Right kidney (tissue), 1 donor: ENCODE measurements around the gene ZNF609.
"Not testable (repeated sequence)": the region's sequence is repeated elsewhere in the genome, so short reads cannot be mapped to it uniquely, and the experiment has no call there.

Experiments
- DNase-seq: peaks from one replicate; pipeline ENCODE4 v3.0.0-alpha.2; 2016

The ZNF609 gene

DNA sequence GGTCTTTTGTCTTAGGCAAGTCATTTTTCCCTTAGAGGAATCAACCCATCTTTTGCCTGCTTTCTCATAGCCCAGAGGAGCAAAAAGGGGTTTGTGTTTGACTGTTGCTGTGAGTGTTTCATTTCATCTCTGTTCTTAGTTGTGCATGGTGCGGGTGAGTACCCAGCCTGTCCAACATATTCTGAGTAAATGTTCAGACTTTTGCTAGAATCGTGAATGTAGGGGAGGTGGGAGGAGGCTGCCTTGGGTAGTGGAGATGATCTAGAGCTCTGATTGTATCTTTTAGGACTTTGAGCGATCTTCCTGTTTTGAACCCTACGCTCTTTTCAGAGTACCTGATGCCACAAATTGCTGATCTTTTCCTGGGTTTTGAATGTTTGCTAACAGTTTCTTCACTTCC, 123.1 kb downstream of the ZNF609 start:
- DNase-seq = no peak

DNA sequence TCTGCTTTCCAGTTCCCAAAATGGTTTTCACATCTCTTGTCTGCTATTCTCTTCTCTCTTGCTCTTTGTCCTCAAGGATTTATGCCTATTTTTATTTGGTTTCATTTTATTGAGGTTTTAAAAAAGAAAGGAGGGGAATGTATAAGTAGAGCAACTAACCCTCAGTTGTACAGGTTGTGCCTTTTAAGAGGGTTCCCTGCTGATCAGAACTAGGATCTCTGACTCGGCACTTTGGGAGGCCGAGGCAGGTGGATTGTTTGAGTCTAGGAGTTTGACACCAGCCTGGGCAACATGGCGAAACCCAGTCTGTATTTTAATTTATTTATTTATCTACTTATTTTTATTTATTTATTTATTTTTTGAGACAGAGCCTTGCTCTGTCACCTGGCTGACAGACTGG, 123.6 kb downstream of the ZNF609 start:
- no peak for DNase-seq

DNA sequence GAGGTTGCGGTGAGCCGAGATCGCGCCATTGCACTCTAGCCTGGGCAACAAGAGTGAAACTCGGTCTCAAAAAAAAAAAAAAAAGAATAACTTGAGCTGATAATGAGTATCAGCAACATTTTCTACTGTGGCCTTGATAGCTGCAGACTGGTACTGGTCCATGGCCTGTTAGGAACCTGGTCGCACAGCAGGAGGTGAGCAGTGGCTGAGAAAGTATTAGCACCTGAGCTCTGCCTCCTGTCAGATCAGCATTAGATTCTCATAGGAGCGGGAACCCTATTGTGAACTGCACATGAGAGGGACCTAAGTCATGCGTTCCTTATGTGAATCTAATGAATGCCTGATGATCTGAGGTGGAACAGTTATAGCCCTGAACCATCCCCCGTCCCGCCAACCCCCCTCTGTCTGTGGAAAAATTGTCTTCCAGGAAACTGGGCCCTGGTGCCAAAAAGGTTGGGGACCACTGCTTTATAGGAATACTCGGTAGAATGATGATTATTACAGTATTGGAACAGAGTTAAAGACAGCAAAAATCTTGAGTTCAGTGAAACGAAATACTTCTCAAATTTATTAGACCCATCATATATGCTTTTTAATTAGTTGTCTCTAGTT, 126.0 kb downstream of the ZNF609 start:
- DNase-seq = no peak

DNA sequence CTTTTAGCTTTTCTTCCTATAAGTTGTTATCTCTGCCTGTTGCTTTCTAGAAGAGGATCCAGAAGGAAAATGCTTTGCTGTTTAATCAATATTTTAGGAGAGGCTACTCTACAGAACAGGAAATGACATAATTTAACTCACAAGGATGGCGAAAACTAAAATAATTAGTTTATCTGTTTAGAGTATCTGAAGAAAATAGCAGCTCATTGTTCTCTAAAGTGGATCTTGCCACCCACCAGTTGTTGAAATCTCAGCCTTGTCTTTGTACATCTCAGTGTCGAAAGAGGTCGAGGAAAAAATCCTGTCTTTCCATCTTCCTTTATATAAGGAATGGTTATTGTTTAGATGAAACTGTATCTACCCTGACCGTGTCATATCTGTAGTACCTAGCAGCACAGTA, 126.6 kb downstream of the ZNF609 start:
- DNase-seq = no peak

DNA sequence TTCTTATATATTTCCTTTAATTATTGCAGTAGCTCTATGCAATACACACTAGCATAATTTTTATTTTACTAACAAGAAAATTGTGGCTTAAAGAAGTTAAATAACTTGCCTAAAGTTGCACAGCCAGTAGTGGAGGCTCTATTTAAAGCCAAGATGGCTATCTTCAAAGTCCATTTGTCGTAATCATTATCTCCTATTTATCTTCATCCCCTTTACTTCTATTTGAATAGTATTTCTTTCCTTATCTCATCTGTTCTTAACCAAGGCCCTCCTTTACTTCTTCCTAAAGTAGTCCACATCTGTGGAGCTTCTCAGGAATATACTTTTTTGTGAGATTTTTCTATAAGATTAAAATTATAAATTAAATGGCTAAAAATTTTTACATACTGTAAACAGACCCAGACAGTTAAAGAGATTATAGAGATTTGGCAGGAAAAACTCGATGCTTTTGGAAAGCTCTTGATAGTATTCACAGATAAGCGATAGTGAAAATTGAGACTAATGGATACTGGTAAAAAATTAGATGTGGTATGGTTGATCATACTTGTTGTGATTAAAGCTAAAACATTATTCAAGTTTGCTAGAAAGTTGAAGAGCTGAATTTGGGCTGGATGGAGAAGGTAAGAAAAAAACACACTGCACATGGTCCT, 129.2 kb downstream of the ZNF609 start:
- no peak for DNase-seq

DNA sequence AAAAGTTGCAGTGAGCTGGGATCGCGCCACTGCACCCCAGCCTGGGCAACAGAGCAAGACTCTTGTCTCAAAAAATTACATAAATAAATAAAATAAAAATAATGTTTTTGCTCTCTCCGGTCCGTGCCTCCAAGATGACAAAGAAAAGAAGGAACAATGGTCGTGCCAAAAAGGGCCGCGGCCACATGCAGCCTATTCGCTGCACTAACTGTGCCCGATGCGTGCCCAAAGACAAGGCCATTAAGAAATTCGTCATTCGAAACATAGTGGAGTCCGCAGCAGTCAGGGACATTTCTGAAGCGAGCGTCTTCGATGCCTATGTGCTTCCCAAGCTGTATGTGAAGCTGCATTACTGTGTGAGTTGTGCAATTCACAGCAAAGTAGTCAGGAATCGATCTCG, 132.5 kb downstream of the ZNF609 start:
- DNase-seq = not testable (repeated sequence)

DNA sequence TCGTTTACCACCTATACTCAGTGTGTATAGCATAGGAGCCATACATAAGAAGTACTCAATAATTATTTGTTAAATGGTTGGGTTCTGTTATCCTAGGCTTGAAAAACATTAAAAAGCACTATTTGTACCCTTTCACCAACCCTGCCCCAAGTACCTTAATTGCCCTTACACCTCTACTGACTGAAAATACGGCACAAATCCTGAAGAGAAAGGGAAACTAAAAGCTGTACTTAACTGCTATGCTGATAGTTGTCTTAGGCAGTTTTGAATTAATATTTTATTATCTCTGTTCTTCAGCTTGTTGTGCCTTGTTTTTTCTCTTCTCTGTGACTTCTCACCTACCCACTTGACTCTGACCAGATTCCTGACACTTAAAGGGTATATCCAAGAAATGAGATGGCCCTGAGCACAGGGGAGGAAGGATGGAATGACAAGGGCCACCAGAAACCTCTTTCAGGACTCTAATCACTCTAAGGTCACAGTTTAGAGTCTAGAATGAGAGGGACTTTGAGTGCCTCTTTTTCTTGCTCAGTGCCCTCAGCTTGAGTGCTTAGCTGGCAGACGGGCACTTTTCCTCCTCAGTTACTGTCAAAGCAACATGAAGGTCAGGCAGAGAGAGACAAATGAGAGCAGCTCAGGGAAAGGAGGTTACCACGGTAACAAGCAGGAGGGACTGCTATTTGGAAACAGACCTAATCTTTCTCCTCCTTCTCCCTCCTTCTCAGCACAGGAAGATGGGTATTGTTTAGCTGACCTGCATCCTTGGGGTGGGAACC, 136.5 kb downstream of the ZNF609 start:
- DNase-seq = peak; percentile 38

DNA sequence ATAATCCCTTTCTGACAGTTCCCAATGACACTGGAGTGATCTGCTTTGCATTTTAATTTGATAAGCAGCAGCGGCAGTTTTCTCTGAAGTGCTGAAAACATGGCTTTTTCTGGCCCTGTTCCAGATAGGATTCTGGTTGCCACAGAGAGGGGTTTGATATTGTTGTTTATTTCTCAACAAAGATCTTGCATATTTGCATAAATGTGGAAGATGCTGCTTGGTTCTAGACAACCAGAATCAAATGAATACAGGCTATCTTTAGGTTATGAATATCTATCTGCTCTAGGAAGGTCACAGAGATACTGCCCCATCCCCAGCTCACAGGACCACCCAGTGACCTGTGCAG, 137.1 kb downstream of the ZNF609 start:
- no peak for DNase-seq

DNA sequence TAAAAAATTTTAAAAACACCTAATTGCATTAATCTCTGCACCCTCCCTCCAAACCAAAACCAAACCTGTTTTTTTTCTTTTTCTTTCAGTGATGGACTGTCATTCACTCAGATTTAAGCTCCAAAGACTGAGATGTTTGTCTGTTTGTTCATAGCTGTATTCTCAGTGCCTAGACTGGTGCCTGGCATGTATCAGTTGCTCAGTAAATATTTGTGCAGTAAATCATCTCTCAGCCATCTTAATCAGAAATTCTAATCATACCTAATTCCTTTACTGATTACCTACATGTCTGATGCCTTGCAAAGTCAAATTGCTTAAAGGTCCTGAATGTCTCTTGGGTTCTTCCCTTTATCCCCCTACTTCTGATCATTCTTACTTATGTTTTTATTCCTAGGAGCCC, 138.8 kb downstream of the ZNF609 start:
- no peak for DNase-seq

DNA sequence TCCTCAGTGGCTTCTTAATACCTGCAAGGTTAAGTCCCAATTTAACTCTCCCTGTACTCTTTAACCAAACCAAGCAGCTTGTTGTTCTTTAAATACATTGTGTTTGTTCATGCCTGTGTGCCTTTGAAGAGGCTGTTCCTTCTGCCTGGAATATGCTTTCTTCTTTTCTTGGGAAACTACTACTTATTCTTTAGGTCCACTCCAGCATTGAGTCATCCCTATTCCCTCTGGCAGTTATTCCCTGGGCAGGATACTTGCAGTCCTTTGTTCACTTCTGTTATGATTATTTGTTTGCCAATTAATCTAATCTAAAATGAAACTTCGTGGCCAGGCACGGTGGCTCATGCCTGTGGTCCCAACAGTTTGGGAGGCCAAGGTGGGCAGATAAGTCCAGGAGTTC, 139.3 kb downstream of the ZNF609 start:
- no peak for DNase-seq

DNA sequence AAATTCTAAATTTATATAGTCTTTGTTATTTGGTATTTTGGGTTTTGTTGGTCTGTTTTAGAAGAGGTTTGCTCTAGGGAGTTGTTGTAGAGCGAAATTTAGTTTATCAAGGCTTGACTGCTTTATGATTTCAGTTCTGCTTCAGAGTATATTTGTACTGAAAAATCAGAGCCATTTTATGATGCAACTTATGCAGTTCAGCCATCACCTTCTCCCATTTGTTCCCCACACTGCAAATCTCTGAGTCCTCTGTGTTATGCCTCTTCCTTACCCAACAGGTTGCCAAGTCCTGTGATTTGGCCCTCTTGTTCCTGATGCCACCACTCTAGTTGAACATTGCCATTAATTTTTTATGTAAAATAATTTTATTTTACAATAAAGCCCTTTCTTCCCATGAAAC, 140.4 kb downstream of the ZNF609 start:
- DNase-seq = no peak

DNA sequence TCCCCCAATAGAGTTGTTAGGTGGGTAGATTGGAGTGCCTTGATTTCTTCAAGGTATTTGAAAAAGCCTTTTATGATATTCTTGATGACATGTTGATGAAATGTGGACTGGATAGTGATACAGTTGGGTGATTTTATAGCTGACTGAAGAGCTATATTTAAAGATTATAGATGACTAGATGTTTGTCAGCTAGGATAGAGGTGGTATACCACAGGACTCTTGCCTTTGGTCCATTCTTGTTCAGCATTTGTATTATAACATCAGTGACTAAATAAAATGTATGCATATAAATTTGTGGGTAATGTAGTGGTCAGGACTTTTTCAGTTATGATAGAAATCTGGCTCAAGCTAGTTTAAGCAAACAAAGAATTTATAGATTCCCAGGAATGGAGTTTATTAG, 143.9 kb downstream of the ZNF609 start:
- no peak for DNase-seq

DNA sequence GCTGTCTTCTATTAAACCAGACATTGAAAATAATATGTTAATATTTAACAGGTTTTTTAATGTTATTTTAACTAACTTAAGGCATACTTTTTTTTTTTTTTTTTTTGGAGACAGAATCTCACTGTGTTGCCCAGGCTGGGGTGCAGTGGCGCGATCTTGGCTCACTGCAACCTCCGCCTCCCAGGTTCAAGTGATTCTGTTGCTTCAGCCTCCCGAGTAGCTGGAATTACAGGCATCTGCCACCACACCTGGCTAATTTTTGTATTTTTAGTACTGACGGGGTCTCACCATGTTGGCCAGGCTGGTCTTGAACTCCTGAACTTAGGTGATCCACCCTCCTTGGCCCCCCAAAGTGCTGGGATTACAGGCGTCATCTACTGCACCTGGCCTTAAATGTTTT, 147.0 kb downstream of the ZNF609 start:
- not testable (repeated sequence) for DNase-seq

DNA sequence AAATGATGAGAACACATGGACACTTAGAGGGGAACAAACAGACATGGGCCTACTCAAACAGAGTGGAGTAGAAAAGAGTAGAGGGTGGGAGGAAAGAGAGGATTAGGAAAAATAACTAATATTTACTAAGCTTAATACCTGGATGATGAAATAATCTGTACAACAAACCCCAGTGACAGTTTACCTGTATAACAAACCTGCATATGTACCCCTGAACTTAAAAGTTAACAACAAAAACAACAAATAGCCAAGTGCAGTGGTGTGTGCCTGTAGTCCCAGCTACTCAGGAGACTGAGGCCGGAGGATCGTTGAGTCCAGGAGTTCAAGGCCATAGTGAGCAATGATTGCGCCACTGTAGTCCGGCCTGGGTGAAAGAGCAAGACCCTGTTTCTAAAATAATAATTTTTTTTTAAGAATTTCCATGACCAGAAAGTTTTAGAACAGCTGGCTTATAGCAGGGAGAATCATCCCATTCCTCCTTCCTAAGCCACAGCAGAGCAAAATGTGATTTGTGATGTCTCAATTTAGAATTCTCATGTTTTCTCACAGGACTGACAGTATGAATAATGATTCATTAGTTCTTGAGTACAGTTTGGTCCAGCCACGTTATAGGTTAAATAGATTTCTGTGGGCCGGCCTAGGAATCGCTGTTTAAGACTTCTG, 150.0 kb downstream of the ZNF609 start:
- no peak for DNase-seq

DNA sequence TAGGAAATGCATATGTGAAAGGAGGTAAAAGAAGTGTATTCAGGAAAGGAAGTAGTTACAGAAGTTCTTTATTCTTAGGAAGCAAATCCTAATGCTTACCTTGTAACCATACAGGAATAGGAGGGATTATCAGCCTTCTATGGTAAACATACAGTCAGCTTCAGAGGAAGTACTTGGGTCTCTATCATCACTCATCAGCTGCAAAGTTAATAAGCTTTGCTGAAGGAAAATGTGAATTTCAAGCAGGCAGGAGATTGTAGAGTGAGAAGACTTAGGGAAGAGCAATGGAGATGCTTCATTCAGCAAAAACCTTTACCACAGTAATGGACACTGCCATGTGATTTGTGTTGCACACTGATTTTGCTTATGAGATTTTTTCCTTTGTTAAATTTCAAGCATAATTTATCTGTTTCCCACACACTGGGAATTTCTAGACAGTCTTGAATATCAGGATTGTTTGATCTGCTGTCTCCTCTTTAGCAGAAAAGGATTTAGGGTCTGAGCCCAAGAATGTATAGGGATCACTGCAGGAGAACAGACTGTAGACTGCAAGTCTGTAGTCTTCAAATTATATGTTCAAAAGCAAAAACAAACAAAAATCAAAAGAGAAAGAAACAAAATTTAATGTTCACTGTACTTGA, 150.8 kb downstream of the ZNF609 start:
- no peak for DNase-seq

DNA sequence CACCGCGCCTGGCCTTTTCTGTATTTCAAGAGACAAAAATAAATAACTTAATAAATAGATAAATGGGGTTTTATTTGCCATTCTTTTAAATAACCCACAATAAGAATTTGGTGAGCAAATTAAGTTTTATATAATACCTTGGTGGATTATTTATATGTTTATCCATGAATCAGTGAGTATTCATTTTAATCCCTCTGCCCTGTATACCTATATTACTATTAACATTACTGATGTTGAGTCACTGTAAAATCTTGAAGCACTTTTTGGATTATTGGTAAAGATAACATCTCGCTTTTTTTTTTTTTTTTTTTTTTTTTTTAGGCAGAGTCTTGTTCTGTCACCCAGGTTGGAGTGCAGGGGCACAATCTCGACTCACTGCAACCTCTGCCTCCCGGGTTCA, 154.1 kb downstream of the ZNF609 start:
- no peak for DNase-seq

DNA sequence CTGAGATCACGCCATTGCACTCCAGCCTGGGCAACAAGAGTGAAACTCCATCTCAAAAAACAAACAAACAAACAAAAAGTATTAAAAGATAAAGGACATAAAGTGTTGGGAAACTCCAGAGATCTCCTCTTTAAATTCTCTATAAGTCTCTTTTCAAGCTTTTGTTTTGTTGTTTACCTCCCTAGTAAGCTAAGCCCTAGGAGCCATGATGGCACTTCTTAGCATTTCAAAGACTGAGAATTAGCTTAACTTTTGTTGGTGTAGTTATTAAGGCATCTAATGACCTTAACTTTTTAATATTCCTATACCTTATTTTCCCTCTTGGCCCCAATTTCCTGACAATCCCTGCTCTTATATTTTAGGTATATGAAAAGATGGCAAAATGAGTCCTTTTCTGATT, 157.3 kb downstream of the ZNF609 start:
- no peak for DNase-seq

DNA sequence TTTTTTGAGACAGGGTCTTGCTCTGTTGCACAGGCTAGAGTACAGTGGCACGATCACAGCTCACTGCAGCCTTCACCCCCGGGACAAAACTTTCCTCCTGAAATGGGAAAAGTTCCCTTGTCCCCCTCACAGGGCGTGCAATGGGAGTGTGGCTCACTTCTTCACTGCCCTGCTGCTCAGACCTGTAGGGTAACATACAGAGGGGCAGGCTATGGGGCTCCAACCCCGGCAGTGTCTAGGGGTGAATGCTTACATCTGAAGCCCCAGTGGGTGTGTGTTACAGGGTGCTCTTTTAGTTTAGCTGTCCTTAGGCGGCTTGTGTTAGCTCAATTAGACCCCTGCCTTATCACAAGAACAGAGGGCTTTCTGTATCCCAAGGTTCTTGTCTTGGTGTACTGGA, 157.8 kb downstream of the ZNF609 start:
- DNase-seq = no peak

DNA sequence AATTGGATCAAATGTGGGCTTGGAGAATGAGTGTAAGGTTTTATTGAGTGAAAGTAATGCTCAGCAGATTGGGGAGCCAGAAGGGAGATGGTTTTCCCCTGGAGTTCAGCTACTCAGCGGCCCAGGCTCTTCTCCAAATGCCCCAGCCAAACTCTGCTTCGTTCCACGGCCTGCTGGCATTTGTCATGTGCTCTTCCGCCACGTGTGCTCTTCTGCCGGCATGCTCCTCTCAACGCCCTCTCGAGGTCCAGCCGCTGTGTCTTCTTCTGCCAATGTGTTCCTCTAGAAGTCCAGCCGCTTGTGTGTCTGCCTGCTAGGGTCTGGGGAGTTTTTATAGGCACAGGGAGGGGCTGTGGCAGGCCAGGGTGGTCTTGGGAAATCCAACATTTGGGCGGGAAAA, 158.2 kb downstream of the ZNF609 start:
- DNase-seq = no peak

DNA sequence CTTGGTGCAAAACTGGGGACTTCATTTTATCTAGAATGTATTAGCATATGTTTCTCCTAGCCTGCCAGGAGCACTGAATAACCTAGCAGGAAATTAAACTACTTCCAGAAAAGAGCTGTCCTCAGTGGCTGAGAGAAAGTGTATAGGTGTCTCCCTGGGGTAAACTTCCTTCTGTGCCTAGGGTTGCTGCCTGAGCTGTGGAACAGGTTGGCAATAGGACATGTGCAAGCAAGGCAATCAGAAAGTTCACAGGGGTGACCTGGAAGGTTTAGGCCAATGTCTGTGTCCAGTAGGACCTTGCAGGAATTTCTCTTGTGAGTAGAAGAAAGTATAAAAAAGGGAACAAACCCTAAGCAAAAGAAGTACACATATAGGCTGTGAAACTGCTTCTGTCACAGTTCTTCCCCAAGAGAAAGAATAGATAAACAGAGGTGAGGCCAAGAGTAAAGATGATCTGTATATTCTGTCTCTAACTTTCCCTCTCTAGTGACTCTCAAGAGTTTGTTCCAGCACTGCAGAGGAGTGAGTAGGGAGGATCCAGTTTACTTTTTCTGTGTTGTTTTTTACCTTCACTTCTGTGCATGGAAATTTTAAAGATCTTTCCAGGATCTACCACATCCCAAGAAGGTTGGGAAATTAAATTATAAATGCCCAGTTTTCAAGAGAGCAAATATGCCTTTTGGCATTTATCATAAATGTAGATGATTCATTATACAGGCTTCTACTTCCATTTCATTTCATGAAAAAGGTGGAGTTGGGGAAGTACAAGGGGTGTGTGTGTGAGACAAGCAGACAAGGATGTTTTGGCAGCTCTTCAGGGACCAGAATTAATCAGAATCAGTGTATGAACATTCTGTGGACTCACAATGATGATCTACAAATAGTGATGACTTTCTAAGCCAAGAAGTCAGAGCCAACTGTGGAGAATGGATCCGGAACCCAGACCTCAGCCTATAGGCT, 159.8 kb downstream of the ZNF609 start:
- no peak for DNase-seq

DNA sequence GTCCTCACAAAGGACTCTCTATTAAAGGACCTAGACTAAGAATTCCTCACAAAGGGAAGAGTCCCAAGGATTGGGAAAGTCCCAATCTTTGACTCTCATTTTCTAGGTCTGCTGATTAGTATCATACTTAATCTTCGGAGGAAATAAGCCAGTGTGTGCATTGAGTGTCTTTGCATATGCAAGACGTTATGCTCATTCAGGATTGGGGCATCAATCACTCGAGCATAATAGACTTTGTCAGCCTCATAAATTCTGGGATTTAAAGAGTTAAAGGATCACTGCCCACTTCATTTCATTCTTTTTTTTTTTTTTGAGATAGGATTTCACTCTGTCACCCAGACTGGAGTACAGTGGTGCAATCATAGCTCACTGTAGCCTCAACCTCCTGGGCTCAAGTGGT, 160.7 kb downstream of the ZNF609 start:
- no peak for DNase-seq
